ENCODE data around the gene MPPED1.

Gene MPPED1

GRCh38 chr22:43421046-43421665 is 9.3 kb downstream of the MPPED1 start:
- no peaks in the 10 kb centered on the region for H3K36me3 ChIP-seq (replicated peaks)
- no peak overlapping the region for H3K4me3 ChIP-seq (ENCODE audit: low read depth, low read length)
- no peaks in the 10 kb centered on the region for H3K27me3 ChIP-seq (replicated peaks)
- in situ Hi-C loops (cut with HindIII; ENCODE audit: low pct_ligation_motif_present, low sequenced_read_pairs), result no loop called here
- no peak for DNase-seq
- TF ChIP-seq, protein P1, sequence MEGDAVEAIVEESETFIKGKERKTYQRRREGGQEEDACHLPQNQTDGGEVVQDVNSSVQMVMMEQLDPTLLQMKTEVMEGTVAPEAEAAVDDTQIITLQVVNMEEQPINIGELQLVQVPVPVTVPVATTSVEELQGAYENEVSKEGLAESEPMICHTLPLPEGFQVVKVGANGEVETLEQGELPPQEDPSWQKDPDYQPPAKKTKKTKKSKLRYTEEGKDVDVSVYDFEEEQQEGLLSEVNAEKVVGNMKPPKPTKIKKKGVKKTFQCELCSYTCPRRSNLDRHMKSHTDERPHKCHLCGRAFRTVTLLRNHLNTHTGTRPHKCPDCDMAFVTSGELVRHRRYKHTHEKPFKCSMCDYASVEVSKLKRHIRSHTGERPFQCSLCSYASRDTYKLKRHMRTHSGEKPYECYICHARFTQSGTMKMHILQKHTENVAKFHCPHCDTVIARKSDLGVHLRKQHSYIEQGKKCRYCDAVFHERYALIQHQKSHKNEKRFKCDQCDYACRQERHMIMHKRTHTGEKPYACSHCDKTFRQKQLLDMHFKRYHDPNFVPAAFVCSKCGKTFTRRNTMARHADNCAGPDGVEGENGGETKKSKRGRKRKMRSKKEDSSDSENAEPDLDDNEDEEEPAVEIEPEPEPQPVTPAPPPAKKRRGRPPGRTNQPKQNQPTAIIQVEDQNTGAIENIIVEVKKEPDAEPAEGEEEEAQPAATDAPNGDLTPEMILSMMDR (IDR thresholded peaks at IDR 0.05; ENCODE audit: low read depth, low read length, missing control alignments), result no peak
- H3K27ac ChIP-seq, result no peak overlapping the region

GRCh38 chr22:43421914-43422615 is 10.3 kb downstream of the MPPED1 start:
- TF ChIP-seq, protein P1 (IDR thresholded peaks at IDR 0.05; ENCODE audit: low read depth, low read length, missing control alignments), result no peak
- no peak for DNase-seq
- in situ Hi-C loops (cut with HindIII; ENCODE audit: low pct_ligation_motif_present, low sequenced_read_pairs), result no loop called here
- Histone ChIP-seq H3K4me3 (ENCODE audit: low read depth, low read length) (no peak overlapping the region), H3K36me3 (replicated peaks) (no peaks in the 10 kb centered on the region), H3K27ac (no peak overlapping the region), H3K27me3 (replicated peaks) (no peaks in the 10 kb centered on the region)

GRCh38 chr22:43423046-43423445 is 11.2 kb downstream of the MPPED1 start:
- H3K36me3 ChIP-seq (replicated peaks), result no peaks in the 10 kb centered on the region
- no peak overlapping the region for H3K27ac ChIP-seq
- H3K27me3 ChIP-seq (replicated peaks), result no peaks in the 10 kb centered on the region
- H3K4me3 ChIP-seq (ENCODE audit: low read depth, low read length), result no peak overlapping the region
- DNase-seq, result no peak
- in situ Hi-C loops (cut with HindIII; ENCODE audit: low pct_ligation_motif_present, low sequenced_read_pairs), result no loop called here
- TF ChIP-seq, protein P1 (IDR thresholded peaks at IDR 0.05; ENCODE audit: low read depth, low read length, missing control alignments), result no peak

- TF ChIP-seq, protein P1 (IDR thresholded peaks at IDR 0.05; ENCODE audit: low read depth, low read length, missing control alignments), result no peak
- Histone ChIP-seq H3K36me3 (replicated peaks) (no peaks in the 10 kb centered on the region), H3K27ac (no peak overlapping the region), H3K27me3 (replicated peaks) (no peaks in the 10 kb centered on the region), H3K4me3 (ENCODE audit: low read depth, low read length) (no peak overlapping the region)
- in situ Hi-C loops (cut with HindIII; ENCODE audit: low pct_ligation_motif_present, low sequenced_read_pairs), result no loop called here
- DNase-seq, result no peak
These were observed 12.4 kb downstream of the MPPED1 start for GRCh38 chr22:43424201-43424600.

GRCh38 chr22:43424666-43425630 is 13.1 kb downstream of the MPPED1 start:
- no peak for DNase-seq
- TF ChIP-seq, protein P1 (IDR thresholded peaks at IDR 0.05; ENCODE audit: low read depth, low read length, missing control alignments), result no peak
- Histone ChIP-seq H3K4me3 (ENCODE audit: low read depth, low read length) (no peak overlapping the region), H3K27ac (no peak overlapping the region), H3K27me3 (replicated peaks) (no peaks in the 10 kb centered on the region), H3K36me3 (replicated peaks) (no peaks in the 10 kb centered on the region)
- in situ Hi-C loops (cut with HindIII; ENCODE audit: low pct_ligation_motif_present, low sequenced_read_pairs), result no loop called here

All from brain microvascular endothelial cell (primary cell).